ENCODE data around the gene NHERF1. TPM values are rescaled to one million over a fixed set of nuclear protein-coding genes. Genes with fewer than 3 reads are reported as not detected.

Gene NHERF1
- total RNA-seq, 1 experiment from 2014 or later: 90.8 TPM

DNA sequence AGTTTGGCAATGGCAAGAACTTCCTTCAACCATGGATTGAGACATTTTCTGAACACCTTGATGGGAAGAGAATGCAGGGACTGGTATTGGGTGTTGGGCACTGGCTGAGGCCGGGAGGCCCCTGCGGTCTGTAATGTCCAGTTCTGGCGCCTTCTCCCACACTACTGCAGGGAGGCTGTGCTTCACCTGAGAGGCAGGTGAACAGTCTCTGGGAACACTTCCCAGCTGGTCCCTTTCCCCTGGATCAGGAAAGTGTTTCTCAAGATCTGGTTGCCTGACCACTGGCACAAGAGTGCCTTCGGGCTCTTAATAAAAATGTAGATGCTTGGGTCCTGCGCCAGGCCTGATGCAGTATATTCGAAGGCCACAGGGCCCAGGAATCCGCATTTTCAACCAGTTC, 56.3 kb downstream of the NHERF1 start:
- no peak for DNase-seq (ENCODE audit: low read depth, low spot score)
- POLR2A ChIA-PET: interaction anchor here (0.6 to 0.7 kb wide), 2 partner anchors 18 to 24 kb away, joined by 3 to 9 read pairs; no protein-coding TSS in a partner anchor
- H3K36me3 ChIP-seq (ENCODE audit: control insufficient read depth, insufficient read depth, low read length): no peaks in the 10 kb centered on the region
- no peaks in the 10 kb centered on the region for H3K27me3 ChIP-seq (ENCODE audit: control insufficient read depth, insufficient read depth, low read length)
- TF ChIP-seq SIN3A (IDR thresholded peaks at IDR 0.05; ENCODE audit: borderline replicate concordance, insufficient read depth, low read depth, low read length) (no peak), POLR2AphosphoS5 (IDR thresholded peaks at IDR 0.05; ENCODE audit: low read depth, low read length) (no peak), TCF7L2 (IDR thresholded peaks at IDR 0.05; ENCODE audit: low read depth, low read length) (no peak)
- TF ChIP-seq, protein P1, sequence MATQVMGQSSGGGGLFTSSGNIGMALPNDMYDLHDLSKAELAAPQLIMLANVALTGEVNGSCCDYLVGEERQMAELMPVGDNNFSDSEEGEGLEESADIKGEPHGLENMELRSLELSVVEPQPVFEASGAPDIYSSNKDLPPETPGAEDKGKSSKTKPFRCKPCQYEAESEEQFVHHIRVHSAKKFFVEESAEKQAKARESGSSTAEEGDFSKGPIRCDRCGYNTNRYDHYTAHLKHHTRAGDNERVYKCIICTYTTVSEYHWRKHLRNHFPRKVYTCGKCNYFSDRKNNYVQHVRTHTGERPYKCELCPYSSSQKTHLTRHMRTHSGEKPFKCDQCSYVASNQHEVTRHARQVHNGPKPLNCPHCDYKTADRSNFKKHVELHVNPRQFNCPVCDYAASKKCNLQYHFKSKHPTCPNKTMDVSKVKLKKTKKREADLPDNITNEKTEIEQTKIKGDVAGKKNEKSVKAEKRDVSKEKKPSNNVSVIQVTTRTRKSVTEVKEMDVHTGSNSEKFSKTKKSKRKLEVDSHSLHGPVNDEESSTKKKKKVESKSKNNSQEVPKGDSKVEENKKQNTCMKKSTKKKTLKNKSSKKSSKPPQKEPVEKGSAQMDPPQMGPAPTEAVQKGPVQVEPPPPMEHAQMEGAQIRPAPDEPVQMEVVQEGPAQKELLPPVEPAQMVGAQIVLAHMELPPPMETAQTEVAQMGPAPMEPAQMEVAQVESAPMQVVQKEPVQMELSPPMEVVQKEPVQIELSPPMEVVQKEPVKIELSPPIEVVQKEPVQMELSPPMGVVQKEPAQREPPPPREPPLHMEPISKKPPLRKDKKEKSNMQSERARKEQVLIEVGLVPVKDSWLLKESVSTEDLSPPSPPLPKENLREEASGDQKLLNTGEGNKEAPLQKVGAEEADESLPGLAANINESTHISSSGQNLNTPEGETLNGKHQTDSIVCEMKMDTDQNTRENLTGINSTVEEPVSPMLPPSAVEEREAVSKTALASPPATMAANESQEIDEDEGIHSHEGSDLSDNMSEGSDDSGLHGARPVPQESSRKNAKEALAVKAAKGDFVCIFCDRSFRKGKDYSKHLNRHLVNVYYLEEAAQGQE (IDR thresholded peaks at IDR 0.05; ENCODE audit: insufficient read depth in 1 of 2, low read depth in 2 of 2, low read length in 1 of 2): no peak
- TF ChIP-seq, protein P2, sequence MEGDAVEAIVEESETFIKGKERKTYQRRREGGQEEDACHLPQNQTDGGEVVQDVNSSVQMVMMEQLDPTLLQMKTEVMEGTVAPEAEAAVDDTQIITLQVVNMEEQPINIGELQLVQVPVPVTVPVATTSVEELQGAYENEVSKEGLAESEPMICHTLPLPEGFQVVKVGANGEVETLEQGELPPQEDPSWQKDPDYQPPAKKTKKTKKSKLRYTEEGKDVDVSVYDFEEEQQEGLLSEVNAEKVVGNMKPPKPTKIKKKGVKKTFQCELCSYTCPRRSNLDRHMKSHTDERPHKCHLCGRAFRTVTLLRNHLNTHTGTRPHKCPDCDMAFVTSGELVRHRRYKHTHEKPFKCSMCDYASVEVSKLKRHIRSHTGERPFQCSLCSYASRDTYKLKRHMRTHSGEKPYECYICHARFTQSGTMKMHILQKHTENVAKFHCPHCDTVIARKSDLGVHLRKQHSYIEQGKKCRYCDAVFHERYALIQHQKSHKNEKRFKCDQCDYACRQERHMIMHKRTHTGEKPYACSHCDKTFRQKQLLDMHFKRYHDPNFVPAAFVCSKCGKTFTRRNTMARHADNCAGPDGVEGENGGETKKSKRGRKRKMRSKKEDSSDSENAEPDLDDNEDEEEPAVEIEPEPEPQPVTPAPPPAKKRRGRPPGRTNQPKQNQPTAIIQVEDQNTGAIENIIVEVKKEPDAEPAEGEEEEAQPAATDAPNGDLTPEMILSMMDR (IDR thresholded peaks at IDR 0.05): no peak
- H3K4me1 ChIP-seq (ENCODE audit: control insufficient read depth, insufficient read depth, low read length): no peaks in the 10 kb centered on the region; the same call in 1 of the 2 replicates
- H3K27ac ChIP-seq (ENCODE audit: low read length): no peak overlapping the region
- CTCF ChIA-PET: no interaction called here
- H3K4me3 ChIP-seq (ENCODE audit: low read depth in 2 of 2, low read length in 2 of 2): no peak overlapping the region
- H3K9me3 ChIP-seq (ENCODE audit: control insufficient read depth, insufficient read depth, low read depth, low read length): no peaks in the 10 kb centered on the region
- no TSS peak for BruUV-seq (replicated peaks)
- intact Hi-C loops (cut with micrococcal nuclease; ENCODE audit: unreplicated experiment): no loop called here
- no peak for ATAC-seq
- in situ Hi-C loops (cut with HindIII; ENCODE audit: low pct_unique_long_range_greater_than_20kb, low sequenced_read_pairs): no loop called here

DNA sequence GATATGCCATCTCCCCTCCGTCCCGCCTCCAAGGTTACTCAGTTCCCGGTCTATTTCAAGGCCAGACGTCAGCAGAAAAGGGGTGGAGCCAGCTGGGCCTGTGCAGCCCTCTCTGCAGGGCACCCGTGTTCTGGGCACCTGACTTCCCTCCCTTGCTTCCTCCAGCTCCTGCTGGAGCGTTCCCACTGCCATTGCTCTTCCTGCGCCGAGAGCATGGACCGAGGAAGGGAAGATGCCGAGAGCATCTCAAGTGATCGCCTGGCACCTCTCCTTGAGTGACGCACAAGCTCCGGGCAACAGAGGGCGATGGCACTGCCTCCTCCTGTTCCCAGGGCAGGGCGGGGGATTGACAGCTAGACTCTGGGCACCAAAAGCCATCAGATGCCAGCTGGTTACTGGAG, 57.2 kb downstream of the NHERF1 start:
- in situ Hi-C loops (cut with HindIII; ENCODE audit: low pct_unique_long_range_greater_than_20kb, low sequenced_read_pairs): no loop called here
- CTCF ChIA-PET: interaction anchor here (1.0 kb wide), 1 partner anchor 57 kb away, joined by 4 read pairs; no protein-coding TSS in a partner anchor
- POLR2A ChIA-PET: interaction anchor here (0.6 kb wide), 1 partner anchor 15 kb away, joined by 3 read pairs; no protein-coding TSS in a partner anchor

More for the DNA sequence above, 57.2 kb downstream of the NHERF1 start:
- intact Hi-C loops (cut with micrococcal nuclease; ENCODE audit: unreplicated experiment): no loop called here
- Histone ChIP-seq H3K27me3 (ENCODE audit: control insufficient read depth, insufficient read depth, low read length) (no peaks in the 10 kb centered on the region), H3K27ac (ENCODE audit: low read length) (no peak overlapping the region), H3K9me3 (ENCODE audit: control insufficient read depth, insufficient read depth, low read depth, low read length) (no peaks in the 10 kb centered on the region), H3K36me3 (ENCODE audit: control insufficient read depth, insufficient read depth, low read length) (no peaks in the 10 kb centered on the region), H3K4me3 (ENCODE audit: low read depth in 2 of 2, low read length in 2 of 2) (no peak overlapping the region), H3K4me1 (ENCODE audit: control insufficient read depth, insufficient read depth, low read length) (no peaks in the 10 kb centered on the region; the same call in 1 of the 2 replicates)
- TF ChIP-seq POLR2AphosphoS5 (IDR thresholded peaks at IDR 0.05; ENCODE audit: low read depth, low read length): no peak
- TF ChIP-seq, protein P1 (IDR thresholded peaks at IDR 0.05; ENCODE audit: insufficient read depth in 1 of 2, low read depth in 2 of 2, low read length in 1 of 2): no peak
- TF ChIP-seq, protein P2 (IDR thresholded peaks at IDR 0.05): no peak
- TF ChIP-seq SIN3A (IDR thresholded peaks at IDR 0.05; ENCODE audit: borderline replicate concordance, insufficient read depth, low read depth, low read length): no peak
- TF ChIP-seq TCF7L2 (IDR thresholded peaks at IDR 0.05; ENCODE audit: low read depth, low read length): no peak
- DNase-seq (ENCODE audit: low read depth, low spot score) (no peak), ATAC-seq (no peak)
- no TSS peak for BruUV-seq (replicated peaks)
